SK-N-MC (cell line): Measurements from ENCODE around the gene RANBP9.

ENCODE experiments used
- DNase-seq: peaks from one replicate; pipeline ENCODE4 v3.0.0-alpha.2; 2011; ENCODE audit warnings: low read depth, low spot score
- H3K27ac ChIP-seq: fragments of 200-600 bp; sonication (generic); 2 replicates; pipeline ENCODE4 v1.5.1; 2016; ENCODE audit warnings: mixed run types
- H3K36me3 ChIP-seq: fragments of 200-600 bp; sonication (generic); 2 replicates; pipeline ENCODE4 v1.6.1; 2017; ENCODE audit warnings: antibody characterized with exemption, low read length, mixed read lengths; ENCODE audit not compliant: insufficient read depth
- H3K4me3 ChIP-seq: fragments of 200-600 bp; sonication (generic); 2 replicates; pipeline ENCODE4 v1.5.1; 2016
- H3K9ac ChIP-seq: fragments of 200-600 bp; sonication (generic); 2 replicates; pipeline ENCODE4 v1.8.0; 2017; ENCODE audit warnings: mixed run types, mixed read lengths; ENCODE audit not compliant: insufficient read length
- H3K9me3 ChIP-seq: fragments of 200-600 bp; sonication (generic); 2 replicates; pipeline ENCODE4 v1.6.1; 2017; ENCODE audit warnings: low read depth, mild to moderate bottlenecking, antibody characterized with exemption, low read length, moderate library complexity, mixed read lengths
- EZH2 ChIP-seq: fragments of 200-600 bp; sonication (generic); IDR thresholded peaks from one replicate; pipeline ENCODE4 v1.6.1; 2017; ENCODE audit warnings: antibody characterized with exemption
- FOXP2 ChIP-seq: optimal IDR thresholded peaks from 2 replicates; pipeline ENCODE3; 2011; ENCODE audit warnings: mild to moderate bottlenecking, moderate library complexity; ENCODE audit not compliant: insufficient read depth; ENCODE audit errors: extremely low read length, control extremely low read depth
- POLR2AphosphoS5 ChIP-seq: IDR thresholded peaks from 2 replicates; pipeline ENCODE4 v1.6.1; 2012; ENCODE audit warnings: mild to moderate bottlenecking, low read depth, low read length, borderline replicate concordance

Gene RANBP9

GRCh38 chr6:13702809-13703302 lies 8.8 kb downstream of the RANBP9 start:
- DNase-seq, result no peak

GRCh38 chr6:13700232-13700631 lies 11.4 kb downstream of the RANBP9 start:
- Histone ChIP-seq H3K9ac (no peak overlapping the region), H3K36me3 (peaks cover 21% of the 10 kb centered on the region), H3K4me3 (no peak overlapping the region), H3K27ac (peak overlapping the region; percentile 4; the same call in 1 of the 2 replicates), H3K9me3 (no peaks in the 10 kb centered on the region)
- no peak for DNase-seq
- TF ChIP-seq FOXP2 (no peak), EZH2 (no peak), POLR2AphosphoS5 (no peak)

More at GRCh38 chr6:13702809-13703302, 8.8 kb downstream of the RANBP9 start:
- Histone ChIP-seq H3K4me3 (no peak overlapping the region), H3K9ac (no peak overlapping the region), H3K27ac (no peak overlapping the region), H3K9me3 (no peaks in the 10 kb centered on the region), H3K36me3 (peaks cover 19% of the 10 kb centered on the region)
- no peak for TF ChIP-seq EZH2
- no peak for TF ChIP-seq FOXP2
- TF ChIP-seq POLR2AphosphoS5, result no peak

GRCh38 chr6:13698715-13699114 lies 12.9 kb downstream of the RANBP9 start:
- Histone ChIP-seq H3K9ac (no peak overlapping the region), H3K27ac (peak overlapping the region; percentile 66; the same call in 1 of the 2 replicates), H3K4me3 (no peak overlapping the region), H3K36me3 (peaks cover 15% of the 10 kb centered on the region), H3K9me3 (no peaks in the 10 kb centered on the region)
- TF ChIP-seq FOXP2 (no peak), EZH2 (no peak), POLR2AphosphoS5 (no peak)
- DNase-seq, result no peak

GRCh38 chr6:13697857-13698256 lies 13.8 kb downstream of the RANBP9 start:
- Histone ChIP-seq H3K4me3 (peak overlapping the region; percentile 12; the same call in 1 of the 2 replicates), H3K36me3 (peaks cover 14% of the 10 kb centered on the region), H3K9ac (peak overlapping the region; percentile 11), H3K9me3 (no peaks in the 10 kb centered on the region), H3K27ac (peak overlapping the region; percentile 66)
- TF ChIP-seq FOXP2 (no peak), POLR2AphosphoS5 (no peak), EZH2 (no peak)
- DNase-seq, result no peak

- peak overlapping the region; percentile 27; the same call in 1 of the 2 replicates for H3K27ac ChIP-seq
- H3K9ac ChIP-seq, result no peak overlapping the region
- no peaks in the 10 kb centered on the region for H3K9me3 ChIP-seq
- no peak for DNase-seq
- peaks cover 19% of the 10 kb centered on the region for H3K36me3 ChIP-seq
- H3K4me3 ChIP-seq, result no peak overlapping the region
- no peak for TF ChIP-seq FOXP2
- no peak for TF ChIP-seq EZH2
- no peak for TF ChIP-seq POLR2AphosphoS5
Observed at GRCh38 chr6:13696226-13696625, 15.4 kb downstream of the RANBP9 start.

- peaks cover 26% of the 10 kb centered on the region for H3K36me3 ChIP-seq
- no peaks in the 10 kb centered on the region for H3K9me3 ChIP-seq
- DNase-seq, result no peak
- H3K9ac ChIP-seq, result no peak overlapping the region
- TF ChIP-seq EZH2 (no peak), POLR2AphosphoS5 (no peak), FOXP2 (no peak)
- peak overlapping the region; percentile 37; the same call in 1 of the 2 replicates for H3K27ac ChIP-seq
- no peak overlapping the region for H3K4me3 ChIP-seq
Observed at GRCh38 chr6:13695252-13695651, 16.4 kb downstream of the RANBP9 start.

GRCh38 chr6:13694562-13694961 lies 17.1 kb downstream of the RANBP9 start:
- peak overlapping the region; percentile 37; the same call in 1 of the 2 replicates for H3K27ac ChIP-seq
- no peak for DNase-seq
- no peaks in the 10 kb centered on the region for H3K9me3 ChIP-seq
- no peak overlapping the region for H3K9ac ChIP-seq
- no peak for TF ChIP-seq EZH2
- TF ChIP-seq POLR2AphosphoS5, result no peak
- no peak for TF ChIP-seq FOXP2
- H3K4me3 ChIP-seq, result no peak overlapping the region
- peaks cover 31% of the 10 kb centered on the region for H3K36me3 ChIP-seq

GRCh38 chr6:13689511-13690256 lies 22.0 kb downstream of the RANBP9 start:
- no peak for DNase-seq
- H3K9me3 ChIP-seq, result no peaks in the 10 kb centered on the region
- TF ChIP-seq POLR2AphosphoS5, result no peak
- TF ChIP-seq FOXP2, result no peak
- no peak for TF ChIP-seq EZH2
- H3K4me3 ChIP-seq, result no peak overlapping the region
- H3K9ac ChIP-seq, result no peak overlapping the region
- H3K27ac ChIP-seq, result no peak overlapping the region
- H3K36me3 ChIP-seq, result peaks cover 32% of the 10 kb centered on the region

GRCh38 chr6:13688692-13689196 lies 22.9 kb downstream of the RANBP9 start:
- Histone ChIP-seq H3K9me3 (no peaks in the 10 kb centered on the region), H3K9ac (no peak overlapping the region), H3K36me3 (peaks cover 34% of the 10 kb centered on the region), H3K27ac (no peak overlapping the region), H3K4me3 (no peak overlapping the region)
- TF ChIP-seq EZH2, result no peak
- TF ChIP-seq POLR2AphosphoS5, result no peak
- TF ChIP-seq FOXP2, result no peak
- DNase-seq, result no peak
